NCI-H748 (cell line): ENCODE results near the gene TRHDE.
A peak's percentile ranks its signal among the peaks of the same experiment; 100 is the strongest.
"Not testable (repeated sequence)": the region's sequence is repeated elsewhere in the genome, so short reads cannot be mapped to it uniquely, and the experiment has no call there.

ENCODE experiments used
- DNase-seq: peaks from one replicate; lab custom pipeline; 2025; ENCODE audit not compliant: unreplicated experiment; lab: John Stamatoyannopoulos, UW

The TRHDE gene

DNA sequence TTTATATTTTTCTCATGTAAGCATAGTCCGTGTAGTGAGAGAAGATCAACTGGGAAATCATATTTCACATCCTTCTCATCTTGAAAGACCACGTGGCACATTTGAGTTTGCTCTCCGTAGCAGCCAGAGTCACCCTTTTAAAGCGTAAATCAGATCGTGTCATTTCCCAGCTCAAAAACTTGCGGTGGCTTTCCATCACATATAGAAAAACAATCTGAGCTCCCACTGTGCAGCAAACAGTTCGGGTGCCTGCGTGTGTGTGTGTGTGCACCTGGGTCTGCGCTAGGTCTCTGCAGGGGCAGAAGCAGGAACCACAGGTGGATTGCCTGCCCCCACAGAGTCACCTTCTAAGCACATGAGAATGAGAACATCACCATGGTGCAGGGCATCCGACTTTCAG lies 338.2 kb downstream of the TRHDE start:
- DNase-seq: peak; percentile 80

DNA sequence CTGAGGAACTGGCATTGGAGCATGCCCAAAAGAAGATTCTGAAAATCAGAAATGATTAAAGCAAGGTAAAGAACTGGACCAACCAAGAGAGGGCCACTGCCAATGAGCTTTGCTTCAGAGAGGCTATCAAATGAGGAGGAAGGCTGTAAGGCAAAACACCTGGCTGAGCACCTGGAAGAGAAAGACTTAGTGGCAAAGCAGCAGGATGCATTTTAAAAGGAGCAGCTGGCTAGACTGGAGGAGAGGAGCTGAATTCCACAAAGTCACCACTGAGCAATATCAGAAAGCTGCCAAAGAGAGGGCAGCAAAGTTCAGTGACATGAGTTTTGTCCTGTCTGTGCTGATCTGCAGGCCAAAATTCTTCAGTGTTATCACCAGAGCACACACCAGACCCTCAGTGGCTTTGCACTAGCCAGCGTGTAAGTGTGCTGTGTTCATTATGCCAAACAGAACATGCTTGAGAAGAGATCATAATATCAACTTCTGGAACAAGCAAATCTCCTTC lies 338.7 kb downstream of the TRHDE start:
- peak; percentile 66 for DNase-seq

DNA sequence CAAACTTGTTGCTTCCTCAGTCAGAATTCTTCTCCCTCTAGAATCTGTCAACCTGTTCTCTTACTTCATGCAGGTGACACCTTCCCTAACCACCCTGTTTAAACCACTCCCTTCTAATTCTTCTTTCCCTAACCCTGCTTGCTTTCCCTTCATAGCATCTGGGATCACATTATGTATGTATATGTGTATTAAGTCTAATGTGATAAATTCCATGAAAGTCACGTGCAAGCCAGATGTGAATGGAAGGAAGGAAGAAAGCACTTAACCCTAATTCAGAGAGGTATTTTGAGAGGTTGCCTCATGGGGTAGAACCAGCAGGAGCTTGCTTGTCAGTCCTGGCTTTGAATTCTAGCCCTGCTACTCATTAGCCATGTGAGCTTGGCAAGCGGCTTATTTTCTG lies 340.0 kb downstream of the TRHDE start:
- DNase-seq: peak; percentile 8

DNA sequence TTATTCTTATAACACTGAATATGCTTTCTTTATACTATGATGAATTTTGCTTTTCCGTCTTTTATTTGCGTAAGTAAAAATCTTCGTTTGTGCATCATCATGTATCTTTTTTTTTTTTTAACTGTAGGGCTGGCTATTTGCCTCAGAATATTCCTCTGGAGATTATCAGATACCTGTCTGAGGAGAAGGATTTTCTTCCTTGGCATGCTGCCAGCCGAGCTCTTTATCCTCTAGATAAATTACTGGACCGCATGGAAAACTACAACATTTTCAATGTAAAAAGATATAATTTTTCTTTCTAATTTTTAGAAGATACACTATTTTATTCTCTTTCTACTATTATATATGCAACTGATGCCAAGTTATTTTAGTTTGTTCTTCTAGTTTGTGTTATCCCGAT lies 346.6 kb downstream of the TRHDE start:
- no peak for DNase-seq

DNA sequence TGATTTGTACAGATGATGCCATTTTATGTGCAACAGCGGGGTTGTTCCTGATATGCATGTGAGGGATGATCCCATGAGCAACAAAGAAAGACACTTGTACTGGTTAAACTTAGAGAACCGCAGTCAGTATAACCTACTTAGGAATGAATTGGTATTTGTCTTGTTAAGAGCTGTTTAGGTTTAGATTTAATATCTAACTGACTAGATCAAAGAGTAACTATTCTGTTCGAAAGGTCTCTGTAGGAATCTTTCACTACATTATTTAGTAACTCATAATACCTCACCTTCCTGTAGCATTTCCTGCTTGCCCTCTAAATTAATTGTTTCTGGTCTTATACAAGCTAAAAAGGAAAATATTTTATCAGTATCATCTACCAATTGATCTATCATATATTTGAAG lies 350.4 kb downstream of the TRHDE start:
- DNase-seq: no peak

DNA sequence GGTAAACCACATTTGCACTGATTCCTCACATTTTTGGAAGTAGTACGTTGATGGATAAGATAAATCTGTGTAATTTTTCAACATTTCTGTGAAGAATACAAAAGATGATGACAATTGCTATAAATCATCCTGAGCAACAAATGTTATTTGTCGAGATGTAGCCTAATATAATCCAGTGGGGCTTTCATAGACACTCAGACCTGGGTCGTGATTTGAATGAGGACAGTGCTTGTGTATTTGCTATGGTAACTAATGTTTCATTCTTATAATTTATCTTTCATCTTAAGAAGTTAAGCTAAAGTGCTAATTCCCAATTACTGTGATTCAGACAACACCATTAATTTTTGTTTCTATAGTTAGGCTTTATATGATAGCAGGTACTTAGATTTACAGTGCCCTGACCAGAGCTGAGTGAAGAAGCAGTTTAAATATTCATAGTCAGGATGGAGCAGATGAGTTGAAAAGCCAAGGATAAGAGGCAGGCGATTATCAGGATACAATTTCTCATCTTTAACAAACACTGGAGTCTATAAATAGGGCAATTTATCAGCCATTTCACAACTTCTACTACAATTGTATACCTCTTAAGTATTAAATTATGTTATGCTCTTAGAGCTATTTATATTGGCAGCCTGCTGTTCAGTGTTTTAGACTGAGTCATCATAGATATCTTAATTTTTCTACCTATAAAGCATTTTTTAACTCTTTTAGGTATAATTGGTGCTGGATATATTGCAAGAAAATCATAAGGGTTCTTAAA lies 359.9 kb downstream of the TRHDE start:
- DNase-seq: peak; percentile 68

DNA sequence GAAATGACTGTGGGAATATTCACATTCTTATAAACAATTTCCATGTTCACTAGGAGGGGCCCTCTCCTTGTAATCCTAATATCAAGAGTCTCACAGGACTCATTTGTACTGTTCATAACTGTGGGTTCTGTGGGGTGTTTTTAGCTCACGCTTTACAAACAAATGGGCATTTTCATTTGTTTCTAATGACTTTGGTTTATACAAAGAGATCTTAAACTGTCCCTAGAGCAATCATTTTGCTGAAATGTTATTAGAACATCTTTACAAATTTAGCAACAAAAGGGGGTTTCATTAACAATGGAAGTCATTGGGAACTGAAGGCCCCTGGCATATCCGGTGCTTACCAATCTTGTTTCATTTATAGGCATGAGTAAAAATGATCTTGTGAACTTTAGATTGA lies 370.5 kb downstream of the TRHDE start:
- DNase-seq: no peak

DNA sequence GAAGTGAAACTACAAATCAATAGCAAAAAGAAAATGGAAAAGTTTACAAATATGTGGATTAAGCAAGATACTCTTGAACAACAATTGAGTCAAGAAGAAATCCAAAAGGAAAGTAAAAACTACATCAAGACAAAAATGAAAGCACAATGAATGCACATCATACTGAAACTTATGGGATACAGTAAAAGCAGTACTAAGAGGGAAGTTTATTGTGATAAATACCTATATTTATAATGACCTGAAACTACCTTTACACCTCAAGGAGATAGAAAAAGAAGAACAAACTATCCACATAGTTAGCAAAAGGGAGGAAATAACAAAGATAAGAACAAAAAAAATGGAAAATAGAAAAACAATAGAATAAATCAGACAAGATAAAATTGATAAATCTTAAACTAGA lies 375.0 kb downstream of the TRHDE start:
- no peak for DNase-seq

DNA sequence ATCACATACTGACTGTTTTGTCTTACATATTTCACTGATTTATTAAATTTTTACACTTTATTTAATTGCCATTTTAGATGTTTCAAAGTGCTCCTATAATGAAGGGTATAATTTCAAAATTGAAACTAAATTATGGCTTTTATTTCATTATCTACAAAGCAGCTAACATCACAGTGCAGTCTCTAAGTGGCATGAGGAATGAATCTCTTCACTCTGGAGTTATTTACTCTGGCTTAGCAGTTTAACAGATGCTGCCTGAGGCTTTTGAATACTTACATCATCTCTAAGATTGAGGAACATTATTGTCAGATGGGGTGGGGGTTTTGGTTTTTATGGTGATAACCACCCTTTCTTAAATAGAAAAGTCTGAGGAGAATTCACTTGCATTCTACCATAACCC lies 386.4 kb downstream of the TRHDE start:
- DNase-seq: no peak

DNA sequence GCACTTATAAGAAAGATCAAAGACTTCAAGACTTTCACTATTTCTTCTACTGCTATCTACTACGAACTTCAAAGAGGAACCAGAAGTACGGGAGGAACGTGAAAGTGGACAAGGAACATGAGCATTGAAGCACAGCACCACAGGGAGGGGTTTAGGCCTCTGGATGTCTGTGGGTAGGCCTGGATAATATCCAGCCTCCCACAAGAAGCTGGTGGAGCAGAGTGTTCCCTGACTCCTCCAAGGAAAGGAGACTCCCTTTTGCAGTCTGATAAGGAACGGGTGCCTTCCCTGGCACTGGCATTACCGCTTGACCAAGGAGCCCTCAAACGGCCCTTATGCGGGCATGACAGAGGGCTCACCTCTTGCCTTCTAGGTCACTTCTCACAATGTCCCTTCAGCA lies 388.0 kb downstream of the TRHDE start:
- not testable (repeated sequence) for DNase-seq

DNA sequence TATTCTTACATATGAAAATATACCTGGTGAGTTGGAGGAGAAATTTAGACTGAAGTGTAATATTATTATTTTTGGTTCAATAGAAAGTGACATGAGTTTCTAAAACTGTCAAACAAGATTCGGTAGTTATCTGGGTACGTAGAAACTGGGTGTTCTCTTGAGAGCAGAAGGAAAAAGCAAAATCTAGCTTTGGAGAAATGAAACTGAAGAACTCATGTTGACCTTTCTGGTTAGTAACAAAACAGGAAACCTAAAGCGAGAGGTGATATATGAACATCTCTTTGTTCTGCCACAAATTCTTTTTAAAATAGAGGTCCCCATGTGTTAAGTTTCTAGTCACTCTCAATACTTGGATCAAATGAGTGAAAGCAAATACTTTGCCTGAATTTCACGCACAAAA lies 401.7 kb downstream of the TRHDE start:
- no peak for DNase-seq

DNA sequence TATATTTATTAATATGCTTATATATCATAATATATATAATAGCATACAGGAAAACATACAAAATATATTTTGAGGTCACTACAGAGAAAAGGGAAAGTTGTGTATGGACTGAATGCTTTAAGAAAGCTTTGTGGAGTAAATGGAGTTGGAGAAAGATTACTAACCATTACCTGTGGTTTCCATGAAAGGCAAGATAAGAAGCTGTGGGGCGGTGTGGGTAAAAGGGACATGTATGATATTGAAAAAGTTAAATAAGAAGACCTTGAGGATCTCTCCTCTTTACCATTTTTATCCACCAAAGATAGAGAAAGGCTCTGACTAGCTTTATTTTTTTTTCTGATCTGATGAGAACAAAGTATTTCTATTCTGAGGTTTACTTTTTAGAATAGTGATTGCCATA lies 404.4 kb downstream of the TRHDE start:
- DNase-seq: no peak

DNA sequence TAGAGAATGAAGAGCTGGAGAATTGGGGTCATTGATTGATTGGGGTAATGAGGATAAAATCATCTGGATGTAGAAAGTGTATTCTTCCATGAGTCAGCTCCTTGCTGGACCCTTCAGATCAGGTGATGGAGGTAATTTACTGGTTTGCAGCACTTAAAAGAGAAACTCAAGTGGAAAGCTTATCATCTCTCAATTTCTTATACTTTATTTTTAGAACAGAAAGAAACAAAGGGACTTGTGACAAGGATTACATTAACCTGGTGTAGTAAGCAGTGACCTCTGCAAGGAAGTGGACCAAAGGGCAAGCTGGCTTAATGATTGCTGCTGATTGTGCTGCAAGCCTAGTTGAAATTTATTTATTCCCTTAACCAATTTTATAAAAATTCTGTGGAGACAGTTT lies 405.0 kb downstream of the TRHDE start:
- DNase-seq: no peak

DNA sequence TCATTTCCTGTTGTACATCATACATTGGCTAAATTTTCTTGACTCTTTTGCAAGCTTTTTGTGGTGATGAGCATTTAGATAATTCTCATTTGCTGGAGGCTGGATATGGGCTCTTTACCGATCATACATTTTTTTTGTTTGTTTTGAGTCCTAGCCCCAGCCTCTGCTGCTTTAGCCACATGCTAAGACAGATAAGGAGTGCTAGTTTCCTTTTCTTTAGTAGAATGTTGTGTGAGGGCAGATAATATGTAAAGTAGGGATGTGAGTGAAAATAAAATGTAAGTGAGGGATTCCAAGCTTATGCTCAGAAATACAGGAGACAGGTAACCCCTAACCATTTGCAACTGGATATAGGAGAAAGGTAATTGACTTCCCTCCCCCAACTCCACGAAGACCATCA lies 405.7 kb downstream of the TRHDE start:
- no peak for DNase-seq

DNA sequence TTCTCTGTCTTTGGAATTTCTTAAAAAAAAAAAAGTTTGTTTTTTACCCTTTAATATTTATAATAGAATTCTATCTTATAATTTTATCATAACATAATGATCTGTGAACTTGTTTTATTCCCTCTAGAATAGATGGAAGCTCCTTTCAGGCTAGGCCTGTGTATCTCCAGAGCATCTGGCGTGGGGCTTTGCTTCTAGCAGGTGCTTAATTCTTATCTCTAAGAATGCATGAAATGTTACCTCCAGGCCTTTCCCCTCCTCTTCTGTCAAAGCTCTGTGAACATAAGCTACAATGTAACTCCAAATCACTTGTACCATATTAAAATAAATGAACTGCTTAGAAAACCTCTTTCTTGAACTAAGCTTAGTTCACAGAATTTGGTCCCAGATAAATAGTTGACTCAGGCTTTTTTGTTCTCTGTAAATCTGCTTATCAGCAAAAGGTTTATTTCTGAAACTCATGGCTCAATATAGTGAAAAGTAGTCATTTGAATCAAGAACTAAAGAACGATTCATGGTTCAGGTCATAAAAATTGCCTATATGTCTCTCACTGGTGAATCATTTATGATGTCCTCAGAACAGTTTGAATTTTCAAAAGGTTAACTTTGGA lies 407.1 kb downstream of the TRHDE start:
- no peak for DNase-seq

DNA sequence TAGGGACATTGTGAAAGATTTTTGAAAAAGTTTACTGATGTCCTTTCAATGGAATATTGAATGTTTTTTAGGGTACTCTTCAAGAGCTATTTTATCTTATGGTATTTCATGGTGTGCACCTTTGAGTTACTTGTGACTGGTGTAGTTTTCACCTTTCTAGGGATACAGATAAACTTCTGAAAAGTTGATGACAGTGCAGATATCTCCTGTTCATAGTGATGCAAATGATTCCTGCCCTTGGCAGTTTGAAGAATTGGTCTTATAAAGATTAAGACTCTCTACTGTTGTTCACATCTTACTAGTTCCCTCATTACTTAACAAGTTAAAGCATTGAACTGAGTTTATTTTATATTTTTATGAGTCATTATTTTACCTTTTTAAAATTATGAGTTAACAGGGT lies 408.9 kb downstream of the TRHDE start:
- no peak for DNase-seq

DNA sequence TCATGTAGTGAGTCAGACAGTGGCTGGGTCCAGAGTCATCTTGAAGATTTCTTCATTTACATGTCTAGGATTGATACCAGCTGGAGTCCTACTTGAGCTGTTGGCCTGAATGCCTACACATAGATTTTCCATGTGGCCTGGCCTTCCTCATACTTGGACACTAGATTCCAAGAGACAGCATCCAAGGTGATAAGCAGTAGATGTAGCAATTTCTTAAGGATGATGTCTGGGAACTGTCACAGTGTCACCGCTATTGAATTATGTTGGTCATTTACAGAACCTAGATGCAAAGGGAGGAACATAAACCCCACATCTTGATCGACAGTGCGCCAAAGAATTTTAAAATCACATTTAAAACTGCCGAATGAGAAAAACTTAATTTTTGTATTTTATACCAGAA lies 412.3 kb downstream of the TRHDE start:
- DNase-seq: no peak

DNA sequence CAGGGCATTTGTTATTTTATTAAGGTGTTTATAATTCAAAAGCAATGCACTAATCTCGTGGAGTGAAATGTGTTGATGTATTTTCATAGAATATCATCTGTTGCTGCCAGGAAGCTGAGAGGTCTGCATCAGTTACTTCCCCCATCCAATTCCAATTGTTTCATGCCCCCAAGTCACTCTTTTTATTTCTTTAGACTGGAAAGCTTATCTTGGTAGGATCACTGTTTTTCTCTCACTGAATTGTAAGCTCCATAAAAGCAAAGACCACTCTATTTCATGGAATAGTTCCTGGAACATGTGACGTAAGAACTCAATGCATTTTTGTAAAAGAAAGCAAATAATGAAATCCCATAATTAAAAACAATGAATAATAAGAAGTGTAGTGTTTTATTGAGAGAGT lies 420.2 kb downstream of the TRHDE start:
- no peak for DNase-seq

DNA sequence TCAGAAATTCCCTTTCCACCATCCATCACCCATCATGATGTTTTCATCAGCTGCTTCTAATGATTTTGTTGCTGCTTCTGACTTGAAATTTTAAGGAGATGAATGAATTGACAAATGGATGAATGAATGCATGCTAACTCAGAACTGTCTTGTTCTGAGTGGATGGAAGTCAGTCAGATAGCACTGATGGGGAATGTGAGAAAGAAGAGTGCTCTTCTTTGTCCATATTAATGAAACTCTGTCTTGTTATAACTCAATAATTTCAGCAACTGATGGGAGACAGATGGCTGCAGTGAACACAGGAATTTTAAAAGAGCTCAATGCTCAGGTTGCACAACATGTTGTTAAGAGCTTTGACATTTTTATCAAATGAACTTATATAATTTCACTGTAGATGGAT lies 422.0 kb downstream of the TRHDE start:
- no peak for DNase-seq

DNA sequence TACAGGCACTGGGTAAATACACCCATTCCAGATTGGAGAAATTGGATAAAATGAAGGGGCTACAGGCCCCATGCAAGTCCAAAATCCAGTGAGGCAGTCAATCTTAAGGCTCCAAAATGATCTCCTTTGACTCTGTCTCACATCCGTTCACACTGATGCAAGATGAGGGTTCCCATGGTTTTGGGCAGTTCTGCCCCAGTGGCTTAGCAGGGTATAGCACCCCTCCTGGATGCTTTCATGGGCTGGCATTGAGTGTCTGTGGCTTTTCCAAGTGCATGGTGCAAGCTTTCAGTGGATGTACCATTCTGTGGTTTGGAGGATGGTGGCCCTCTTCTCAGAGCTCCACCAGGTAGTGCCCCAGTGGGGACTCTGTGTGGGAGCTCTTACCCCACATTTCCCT lies 427.2 kb downstream of the TRHDE start:
- DNase-seq: no peak

DNA sequence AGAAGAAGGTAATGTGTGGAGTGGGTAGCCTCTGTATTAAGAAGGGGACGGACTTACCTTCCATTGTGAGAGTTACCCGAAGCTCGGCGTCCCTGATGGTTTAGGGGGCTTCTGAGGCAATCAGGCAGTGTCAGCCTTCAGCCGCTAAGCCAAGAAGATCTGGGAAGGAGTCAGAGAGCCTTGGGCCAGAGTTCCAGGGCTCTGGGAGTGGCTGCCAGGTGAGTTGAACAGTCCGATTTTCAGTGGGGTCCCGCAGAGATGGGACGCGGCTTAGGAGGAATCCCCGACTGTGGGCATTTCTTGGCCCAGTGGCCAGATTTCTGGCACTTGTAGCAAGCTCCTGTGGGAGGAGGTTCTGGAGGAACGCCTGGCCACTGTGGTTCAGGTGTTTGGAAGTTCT lies 439.9 kb downstream of the TRHDE start:
- not testable (repeated sequence) for DNase-seq

DNA sequence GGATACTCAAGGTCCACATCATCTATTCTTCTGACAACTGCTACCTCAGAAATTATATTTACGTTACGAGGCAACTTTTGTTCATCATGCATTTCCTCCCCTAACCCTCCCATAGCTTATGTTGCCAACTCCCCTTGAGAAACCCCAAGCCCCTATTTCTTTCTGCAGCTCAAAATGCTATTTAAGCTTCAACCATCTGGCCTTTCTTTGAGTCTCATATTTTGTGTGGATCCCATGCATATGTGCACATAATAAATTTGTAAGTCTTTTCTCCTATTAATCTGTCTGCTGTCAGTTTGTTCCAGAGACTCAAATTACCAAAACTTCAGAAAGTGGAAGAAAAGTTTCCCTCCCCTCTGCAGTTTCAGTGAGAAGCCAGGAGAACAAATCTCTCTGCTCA lies 444.1 kb downstream of the TRHDE start:
- no peak for DNase-seq

DNA sequence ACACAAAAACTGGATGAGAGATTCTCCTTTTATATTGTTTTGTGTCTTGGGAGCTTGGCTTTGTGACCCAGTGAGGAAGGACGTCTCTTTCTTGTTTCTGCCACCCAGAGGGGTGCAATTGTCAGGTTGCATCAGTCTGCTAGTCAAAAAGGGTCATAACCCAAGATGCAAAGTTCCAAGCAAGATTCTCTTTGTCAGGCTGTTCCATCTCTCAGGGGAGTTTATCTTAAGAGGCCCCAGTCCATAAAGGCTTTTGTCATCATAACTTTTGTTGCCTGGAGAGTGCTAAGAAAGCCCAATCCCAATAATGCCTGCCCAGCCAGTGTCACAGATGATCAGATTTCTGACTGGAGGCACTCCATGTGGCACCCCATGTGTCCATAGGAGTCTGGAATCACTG lies 444.9 kb downstream of the TRHDE start:
- DNase-seq: no peak
